ENCODE data around the gene GZF1.
A peak's percentile ranks its signal among the peaks of the same experiment; 100 is the strongest.
"Not testable (repeated sequence)": the region's sequence is repeated elsewhere in the genome, so short reads cannot be mapped to it uniquely, and the experiment has no call there.

Gene GZF1

DNA sequence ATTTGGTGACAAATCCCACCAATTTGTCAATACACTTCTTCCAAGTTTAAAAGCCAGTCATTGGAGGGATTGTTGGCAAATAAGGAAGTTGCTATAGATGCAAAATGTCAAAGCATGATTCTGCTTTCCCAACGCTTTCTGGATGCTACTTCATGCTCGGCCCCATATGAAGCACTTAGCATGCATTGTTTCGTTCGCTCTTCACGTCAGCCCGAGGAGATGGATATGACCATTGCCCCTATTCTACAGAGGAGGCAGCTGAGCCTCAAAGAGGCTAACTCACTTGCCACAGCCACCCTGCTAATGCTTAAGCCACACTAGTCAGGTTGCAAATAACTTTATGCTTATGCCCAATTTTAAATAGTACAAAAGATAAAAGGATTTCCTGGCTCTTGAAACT, 14.2 kb upstream of the GZF1 start:
- Mint-ChIP-seq H3K9me3 (no peaks in the 10 kb centered on the region), H3K4me1 (peaks cover 36% of the 10 kb centered on the region), H3K27me3 (ENCODE audit: low read depth) (no peaks in the 10 kb centered on the region), H3K36me3 (ENCODE audit: low read depth) (no peaks in the 10 kb centered on the region), H3K4me3 (peak overlapping the region; percentile 11 to 53 (median 22)), H3K27ac (peak overlapping the region; percentile 99)
- TF ChIP-seq, protein P1, sequence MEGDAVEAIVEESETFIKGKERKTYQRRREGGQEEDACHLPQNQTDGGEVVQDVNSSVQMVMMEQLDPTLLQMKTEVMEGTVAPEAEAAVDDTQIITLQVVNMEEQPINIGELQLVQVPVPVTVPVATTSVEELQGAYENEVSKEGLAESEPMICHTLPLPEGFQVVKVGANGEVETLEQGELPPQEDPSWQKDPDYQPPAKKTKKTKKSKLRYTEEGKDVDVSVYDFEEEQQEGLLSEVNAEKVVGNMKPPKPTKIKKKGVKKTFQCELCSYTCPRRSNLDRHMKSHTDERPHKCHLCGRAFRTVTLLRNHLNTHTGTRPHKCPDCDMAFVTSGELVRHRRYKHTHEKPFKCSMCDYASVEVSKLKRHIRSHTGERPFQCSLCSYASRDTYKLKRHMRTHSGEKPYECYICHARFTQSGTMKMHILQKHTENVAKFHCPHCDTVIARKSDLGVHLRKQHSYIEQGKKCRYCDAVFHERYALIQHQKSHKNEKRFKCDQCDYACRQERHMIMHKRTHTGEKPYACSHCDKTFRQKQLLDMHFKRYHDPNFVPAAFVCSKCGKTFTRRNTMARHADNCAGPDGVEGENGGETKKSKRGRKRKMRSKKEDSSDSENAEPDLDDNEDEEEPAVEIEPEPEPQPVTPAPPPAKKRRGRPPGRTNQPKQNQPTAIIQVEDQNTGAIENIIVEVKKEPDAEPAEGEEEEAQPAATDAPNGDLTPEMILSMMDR (IDR thresholded peaks at IDR 0.05; ENCODE audit: unreplicated experiment in 3 of 3): no peak

GRCh38 chr20:23348510-23348909, 13.5 kb upstream of the GZF1 start:
- H3K36me3 Mint-ChIP-seq (ENCODE audit: low read depth): not testable (repeated sequence)

DNA sequence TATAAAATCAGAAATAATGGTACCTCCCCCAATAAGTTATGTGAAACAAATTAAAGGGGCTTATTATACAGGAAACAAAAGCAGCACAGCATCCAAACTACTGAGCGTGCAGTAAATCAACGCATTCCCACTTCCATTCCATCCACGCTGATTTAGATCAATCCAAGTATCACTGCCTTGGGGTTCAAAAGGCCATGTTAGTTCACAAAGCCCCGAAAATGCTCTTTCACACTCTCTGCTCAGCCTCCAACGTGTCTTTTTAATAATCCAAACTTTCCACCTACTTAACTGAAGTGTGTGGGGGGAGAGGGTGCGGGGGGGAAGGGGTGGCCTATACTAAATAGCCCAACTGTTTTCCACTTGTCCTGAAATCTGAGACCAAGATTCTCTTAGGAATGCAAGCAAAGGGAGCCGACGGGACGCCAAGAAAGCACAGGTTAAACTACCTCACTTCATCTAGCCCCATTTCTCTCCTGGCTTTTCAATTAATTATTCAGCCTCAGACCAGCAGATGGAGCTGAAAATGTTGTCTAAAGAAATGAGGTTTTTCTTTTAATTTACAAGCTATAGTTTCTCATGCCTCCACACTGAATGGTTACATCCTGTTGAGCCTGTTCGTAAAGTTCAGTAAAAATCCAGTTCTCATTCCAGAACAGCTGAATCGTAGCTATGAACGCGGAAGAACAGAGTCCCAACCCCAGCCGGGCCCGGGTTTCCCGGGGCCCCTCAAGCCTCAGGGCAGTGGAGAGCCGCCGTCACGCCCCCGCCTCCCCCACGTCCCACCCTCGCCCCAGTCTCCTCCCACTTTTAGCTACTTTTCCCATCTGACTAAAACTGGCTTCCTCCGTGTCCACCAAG, 12.4 kb upstream of the GZF1 start:
- Mint-ChIP-seq H3K9me3 (no peaks in the 10 kb centered on the region), H3K36me3 (ENCODE audit: low read depth) (peaks cover 2% of the 10 kb centered on the region), H3K4me3 (peak overlapping the region; percentile 80 to 93 (median 92)), H3K27me3 (ENCODE audit: low read depth) (no peaks in the 10 kb centered on the region), H3K4me1 (peaks cover 39% of the 10 kb centered on the region), H3K27ac (peak overlapping the region; percentile 99)
- TF ChIP-seq, protein P1 (IDR thresholded peaks at IDR 0.05; ENCODE audit: unreplicated experiment in 3 of 3): peak; percentile 30 to 52 (median 48)

More at GRCh38 chr20:23348510-23348909, 13.5 kb upstream of the GZF1 start:
- H3K4me3 Mint-ChIP-seq: peak overlapping the region; percentile 64 to 80 (median 68)
- H3K4me1 Mint-ChIP-seq: peaks cover 39% of the 10 kb centered on the region
- H3K9me3 Mint-ChIP-seq; H3K27me3 Mint-ChIP-seq (ENCODE audit: low read depth): not testable (repeated sequence)
- H3K27ac Mint-ChIP-seq: peak overlapping the region; percentile 99

DNA sequence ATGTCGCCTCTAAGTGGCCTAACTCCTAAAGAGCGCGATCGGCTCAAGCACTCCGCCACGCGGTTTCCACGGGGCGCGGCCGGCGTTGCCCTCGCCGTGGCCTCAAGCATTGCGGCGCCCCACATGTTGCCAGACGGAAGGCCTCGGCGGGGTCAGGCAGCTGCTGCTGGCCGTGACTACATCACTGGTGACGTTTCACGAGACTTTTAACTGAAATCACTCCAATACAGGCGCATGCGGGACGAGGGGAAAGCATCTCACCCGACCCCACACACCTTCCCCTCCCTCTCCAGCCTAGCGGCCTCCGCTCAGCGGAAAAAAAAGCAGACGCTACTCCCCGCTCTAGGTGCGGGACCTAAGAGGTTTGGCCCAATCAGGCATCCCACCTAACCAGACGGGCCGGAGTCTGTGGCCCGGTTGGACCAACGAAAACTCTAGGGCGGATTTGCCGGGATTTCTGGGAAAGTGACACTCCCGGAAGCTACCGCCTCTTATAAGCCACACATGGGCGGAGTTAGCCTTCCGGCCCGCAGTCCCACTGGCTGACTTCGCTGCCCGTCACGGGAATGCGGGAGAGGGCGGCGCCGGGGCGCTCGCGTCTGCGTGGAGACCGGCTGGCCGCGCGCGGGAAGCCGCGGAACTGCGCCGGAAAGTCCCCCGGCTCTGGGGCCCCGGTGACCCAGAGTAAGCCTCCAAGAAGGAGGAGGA, 11.6 kb upstream of the GZF1 start, which contains the start of gene NXT1:
Gene NXT1 (plus strand): TSS at position 596 of the 708 bp plus-strand sequence. CDS start 3,251 bp downstream, outside the sequence.
- H3K36me3 Mint-ChIP-seq (ENCODE audit: low read depth): peaks cover 9% of the 10 kb centered on the region
- H3K4me3 Mint-ChIP-seq: peak within 1 kb of the TSS; percentile 80 to 93 (median 92)
- H3K27me3 Mint-ChIP-seq (ENCODE audit: low read depth): no peaks in the 10 kb centered on the region
- peak within 1 kb of the TSS; percentile 99 for H3K27ac Mint-ChIP-seq
- H3K9me3 Mint-ChIP-seq: no peaks in the 10 kb centered on the region
- H3K4me1 Mint-ChIP-seq: peaks cover 39% of the 10 kb centered on the region
- TF ChIP-seq, protein P1 (IDR thresholded peaks at IDR 0.05; ENCODE audit: unreplicated experiment in 3 of 3): no peak

GRCh38 chr20:23350904-23351838, 10.8 kb upstream of the GZF1 start:
- Mint-ChIP-seq H3K27ac (peak overlapping the region; percentile 45 to 58 (median 47)), H3K4me1 (peaks cover 39% of the 10 kb centered on the region)
- TF ChIP-seq, protein P1 (IDR thresholded peaks at IDR 0.05; ENCODE audit: unreplicated experiment in 3 of 3): no peak

More at GRCh38 chr20:23350904-23351838, 10.8 kb upstream of the GZF1 start:
- Mint-ChIP-seq H3K27me3 (ENCODE audit: low read depth) (no peaks in the 10 kb centered on the region), H3K4me3 (peak overlapping the region; percentile 80 to 93 (median 92)), H3K36me3 (ENCODE audit: low read depth) (peaks cover 10% of the 10 kb centered on the region), H3K9me3 (no peaks in the 10 kb centered on the region)

All from nephron (organoid).